ENCODE data around the gene EEF1AKMT3. TPM values are rescaled to one million over a fixed set of nuclear protein-coding genes. Genes with fewer than 3 reads are reported as not detected.

Gene EEF1AKMT3
- total and polyA plus RNA-seq, 2 experiments from 2014 or later = 1.3 to 5.3 TPM

DNA sequence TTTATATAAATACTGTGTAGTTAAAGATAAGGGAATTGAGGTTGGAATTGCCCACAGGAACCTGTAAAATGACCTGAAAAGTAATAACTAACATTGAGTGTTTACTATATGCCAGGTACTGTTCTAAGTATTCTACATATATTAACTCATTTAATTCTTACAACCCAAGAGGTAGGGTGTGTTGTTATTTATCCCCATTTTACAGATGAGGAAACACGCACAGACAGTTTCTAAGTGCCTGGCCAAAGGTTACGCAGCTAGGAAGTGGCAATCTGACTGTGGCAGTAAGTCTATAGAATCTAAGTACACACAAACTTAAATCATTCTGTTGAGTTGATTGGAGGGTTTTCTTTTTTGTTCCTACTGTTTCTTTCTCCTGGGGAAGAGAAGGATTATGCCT lies 28.6 kb upstream of the EEF1AKMT3 start:
- Mint-ChIP-seq H3K27me3 (ENCODE audit: insufficient read depth, low read depth, poor library complexity) (peaks cover 50% of the 10 kb centered on the region), H3K9me3 (no peaks in the 10 kb centered on the region; the same call in 1 of the 3 replicates), H3K4me1 (peaks cover 21% of the 10 kb centered on the region), H3K4me3 (peak overlapping the region; percentile 93), H3K36me3 (ENCODE audit: low read depth) (peaks cover 30% of the 10 kb centered on the region), H3K27ac (peak overlapping the region; percentile 99)
- Histone ChIP-seq H3K4me1 (ENCODE audit: insufficient read depth) (peaks cover 7% of the 10 kb centered on the region; the same call in 1 of the 2 replicates), H3K4me2 (no peak overlapping the region), H3K79me2 (replicated peaks; ENCODE audit: insufficient read depth) (no peaks in the 10 kb centered on the region), H3K36me3 (ENCODE audit: insufficient read depth) (peaks cover 19% of the 10 kb centered on the region), H3K27me3 (ENCODE audit: insufficient read depth) (peaks cover 52% of the 10 kb centered on the region), H3K4me3 (no peak overlapping the region), H4K20me1 (replicated peaks; ENCODE audit: insufficient read depth) (no peaks in the 10 kb centered on the region; the same call in 1 of the 2 replicates), H2AFZ (no peak overlapping the region), H3K9me2 (ENCODE audit: insufficient read depth) (no peaks in the 10 kb centered on the region), H3K27ac (ENCODE audit: low read depth) (peak overlapping the region; percentile 91; the same call in 1 of the 2 replicates), H3F3A (replicated peaks; ENCODE audit: low read depth) (peaks cover 30% of the 10 kb centered on the region)
- no peak for TF ChIP-seq JUNB (IDR thresholded peaks at IDR 0.05; ENCODE audit: unreplicated experiment)
- no peak for TF ChIP-seq ZNF331 (CRISPR knock-in tag; IDR thresholded peaks at IDR 0.05; ENCODE audit: low read depth)
- no peak for TF ChIP-seq NANOG (IDR thresholded peaks at IDR 0.05; ENCODE audit: borderline replicate concordance)
- TF ChIP-seq EZH2 (IDR thresholded peaks at IDR 0.05; ENCODE audit: low read depth, unreplicated experiment) = no peak
- TF ChIP-seq ZNF114 (CRISPR knock-in tag; IDR thresholded peaks at IDR 0.05) = no peak
- TF ChIP-seq, protein P1, sequence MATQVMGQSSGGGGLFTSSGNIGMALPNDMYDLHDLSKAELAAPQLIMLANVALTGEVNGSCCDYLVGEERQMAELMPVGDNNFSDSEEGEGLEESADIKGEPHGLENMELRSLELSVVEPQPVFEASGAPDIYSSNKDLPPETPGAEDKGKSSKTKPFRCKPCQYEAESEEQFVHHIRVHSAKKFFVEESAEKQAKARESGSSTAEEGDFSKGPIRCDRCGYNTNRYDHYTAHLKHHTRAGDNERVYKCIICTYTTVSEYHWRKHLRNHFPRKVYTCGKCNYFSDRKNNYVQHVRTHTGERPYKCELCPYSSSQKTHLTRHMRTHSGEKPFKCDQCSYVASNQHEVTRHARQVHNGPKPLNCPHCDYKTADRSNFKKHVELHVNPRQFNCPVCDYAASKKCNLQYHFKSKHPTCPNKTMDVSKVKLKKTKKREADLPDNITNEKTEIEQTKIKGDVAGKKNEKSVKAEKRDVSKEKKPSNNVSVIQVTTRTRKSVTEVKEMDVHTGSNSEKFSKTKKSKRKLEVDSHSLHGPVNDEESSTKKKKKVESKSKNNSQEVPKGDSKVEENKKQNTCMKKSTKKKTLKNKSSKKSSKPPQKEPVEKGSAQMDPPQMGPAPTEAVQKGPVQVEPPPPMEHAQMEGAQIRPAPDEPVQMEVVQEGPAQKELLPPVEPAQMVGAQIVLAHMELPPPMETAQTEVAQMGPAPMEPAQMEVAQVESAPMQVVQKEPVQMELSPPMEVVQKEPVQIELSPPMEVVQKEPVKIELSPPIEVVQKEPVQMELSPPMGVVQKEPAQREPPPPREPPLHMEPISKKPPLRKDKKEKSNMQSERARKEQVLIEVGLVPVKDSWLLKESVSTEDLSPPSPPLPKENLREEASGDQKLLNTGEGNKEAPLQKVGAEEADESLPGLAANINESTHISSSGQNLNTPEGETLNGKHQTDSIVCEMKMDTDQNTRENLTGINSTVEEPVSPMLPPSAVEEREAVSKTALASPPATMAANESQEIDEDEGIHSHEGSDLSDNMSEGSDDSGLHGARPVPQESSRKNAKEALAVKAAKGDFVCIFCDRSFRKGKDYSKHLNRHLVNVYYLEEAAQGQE (IDR thresholded peaks at IDR 0.05; ENCODE audit: unreplicated experiment) = no peak
- TF ChIP-seq CREB1 (CRISPR knock-in tag; IDR thresholded peaks at IDR 0.05; ENCODE audit: low read depth) = no peak
- TF ChIP-seq POLR2AphosphoS5 (IDR thresholded peaks at IDR 0.05; ENCODE audit: low read depth) = no peak
- no peak for TF ChIP-seq EZH2phosphoT487 (IDR thresholded peaks at IDR 0.05; ENCODE audit: unreplicated experiment)
- TF ChIP-seq, protein P2, sequence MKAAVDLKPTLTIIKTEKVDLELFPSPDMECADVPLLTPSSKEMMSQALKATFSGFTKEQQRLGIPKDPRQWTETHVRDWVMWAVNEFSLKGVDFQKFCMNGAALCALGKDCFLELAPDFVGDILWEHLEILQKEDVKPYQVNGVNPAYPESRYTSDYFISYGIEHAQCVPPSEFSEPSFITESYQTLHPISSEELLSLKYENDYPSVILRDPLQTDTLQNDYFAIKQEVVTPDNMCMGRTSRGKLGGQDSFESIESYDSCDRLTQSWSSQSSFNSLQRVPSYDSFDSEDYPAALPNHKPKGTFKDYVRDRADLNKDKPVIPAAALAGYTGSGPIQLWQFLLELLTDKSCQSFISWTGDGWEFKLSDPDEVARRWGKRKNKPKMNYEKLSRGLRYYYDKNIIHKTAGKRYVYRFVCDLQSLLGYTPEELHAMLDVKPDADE (IDR thresholded peaks at IDR 0.05) = no peak
- TF ChIP-seq STAT1 (IDR thresholded peaks at IDR 0.05; ENCODE audit: unreplicated experiment) = no peak
- TF ChIP-seq, protein P3, sequence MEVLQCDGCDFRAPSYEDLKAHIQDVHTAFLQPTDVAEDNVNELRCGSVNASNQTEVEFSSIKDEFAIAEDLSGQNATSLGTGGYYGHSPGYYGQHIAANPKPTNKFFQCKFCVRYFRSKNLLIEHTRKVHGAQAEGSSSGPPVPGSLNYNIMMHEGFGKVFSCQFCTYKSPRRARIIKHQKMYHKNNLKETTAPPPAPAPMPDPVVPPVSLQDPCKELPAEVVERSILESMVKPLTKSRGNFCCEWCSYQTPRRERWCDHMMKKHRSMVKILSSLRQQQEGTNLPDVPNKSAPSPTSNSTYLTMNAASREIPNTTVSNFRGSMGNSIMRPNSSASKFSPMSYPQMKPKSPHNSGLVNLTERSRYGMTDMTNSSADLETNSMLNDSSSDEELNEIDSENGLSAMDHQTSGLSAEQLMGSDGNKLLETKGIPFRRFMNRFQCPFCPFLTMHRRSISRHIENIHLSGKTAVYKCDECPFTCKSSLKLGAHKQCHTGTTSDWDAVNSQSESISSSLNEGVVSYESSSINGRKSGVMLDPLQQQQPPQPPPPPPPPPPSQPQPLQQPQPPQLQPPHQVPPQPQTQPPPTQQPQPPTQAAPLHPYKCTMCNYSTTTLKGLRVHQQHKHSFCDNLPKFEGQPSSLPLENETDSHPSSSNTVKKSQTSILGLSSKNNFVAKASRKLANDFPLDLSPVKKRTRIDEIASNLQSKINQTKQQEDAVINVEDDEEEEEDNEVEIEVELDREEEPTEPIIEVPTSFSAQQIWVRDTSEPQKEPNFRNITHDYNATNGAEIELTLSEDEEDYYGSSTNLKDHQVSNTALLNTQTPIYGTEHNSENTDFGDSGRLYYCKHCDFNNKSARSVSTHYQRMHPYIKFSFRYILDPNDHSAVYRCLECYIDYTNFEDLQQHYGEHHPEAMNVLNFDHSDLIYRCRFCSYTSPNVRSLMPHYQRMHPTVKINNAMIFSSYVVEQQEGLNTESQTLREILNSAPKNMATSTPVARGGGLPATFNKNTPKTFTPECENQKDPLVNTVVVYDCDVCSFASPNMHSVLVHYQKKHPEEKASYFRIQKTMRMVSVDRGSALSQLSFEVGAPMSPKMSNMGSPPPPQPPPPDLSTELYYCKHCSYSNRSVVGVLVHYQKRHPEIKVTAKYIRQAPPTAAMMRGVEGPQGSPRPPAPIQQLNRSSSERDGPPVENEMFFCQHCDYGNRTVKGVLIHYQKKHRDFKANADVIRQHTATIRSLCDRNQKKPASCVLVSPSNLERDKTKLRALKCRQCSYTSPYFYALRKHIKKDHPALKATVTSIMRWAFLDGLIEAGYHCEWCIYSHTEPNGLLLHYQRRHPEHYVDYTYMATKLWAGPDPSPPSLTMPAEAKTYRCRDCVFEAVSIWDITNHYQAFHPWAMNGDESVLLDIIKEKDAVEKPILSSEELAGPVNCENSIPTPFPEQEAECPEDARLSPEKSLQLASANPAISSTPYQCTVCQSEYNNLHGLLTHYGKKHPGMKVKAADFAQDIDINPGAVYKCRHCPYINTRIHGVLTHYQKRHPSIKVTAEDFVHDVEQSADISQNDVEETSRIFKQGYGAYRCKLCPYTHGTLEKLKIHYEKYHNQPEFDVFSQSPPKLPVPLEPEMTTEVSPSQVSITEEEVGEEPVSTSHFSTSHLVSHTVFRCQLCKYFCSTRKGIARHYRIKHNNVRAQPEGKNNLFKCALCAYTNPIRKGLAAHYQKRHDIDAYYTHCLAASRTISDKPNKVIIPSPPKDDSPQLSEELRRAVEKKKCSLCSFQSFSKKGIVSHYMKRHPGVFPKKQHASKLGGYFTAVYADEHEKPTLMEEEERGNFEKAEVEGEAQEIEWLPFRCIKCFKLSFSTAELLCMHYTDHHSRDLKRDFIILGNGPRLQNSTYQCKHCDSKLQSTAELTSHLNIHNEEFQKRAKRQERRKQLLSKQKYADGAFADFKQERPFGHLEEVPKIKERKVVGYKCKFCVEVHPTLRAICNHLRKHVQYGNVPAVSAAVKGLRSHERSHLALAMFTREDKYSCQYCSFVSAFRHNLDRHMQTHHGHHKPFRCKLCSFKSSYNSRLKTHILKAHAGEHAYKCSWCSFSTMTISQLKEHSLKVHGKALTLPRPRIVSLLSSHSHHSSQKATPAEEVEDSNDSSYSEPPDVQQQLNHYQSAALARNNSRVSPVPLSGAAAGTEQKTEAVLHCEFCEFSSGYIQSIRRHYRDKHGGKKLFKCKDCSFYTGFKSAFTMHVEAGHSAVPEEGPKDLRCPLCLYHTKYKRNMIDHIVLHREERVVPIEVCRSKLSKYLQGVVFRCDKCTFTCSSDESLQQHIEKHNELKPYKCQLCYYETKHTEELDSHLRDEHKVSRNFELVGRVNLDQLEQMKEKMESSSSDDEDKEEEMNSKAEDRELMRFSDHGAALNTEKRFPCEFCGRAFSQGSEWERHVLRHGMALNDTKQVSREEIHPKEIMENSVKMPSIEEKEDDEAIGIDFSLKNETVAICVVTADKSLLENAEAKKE (CRISPR knock-in tag; IDR thresholded peaks at IDR 0.05) = no peak
- TF ChIP-seq, protein P4, sequence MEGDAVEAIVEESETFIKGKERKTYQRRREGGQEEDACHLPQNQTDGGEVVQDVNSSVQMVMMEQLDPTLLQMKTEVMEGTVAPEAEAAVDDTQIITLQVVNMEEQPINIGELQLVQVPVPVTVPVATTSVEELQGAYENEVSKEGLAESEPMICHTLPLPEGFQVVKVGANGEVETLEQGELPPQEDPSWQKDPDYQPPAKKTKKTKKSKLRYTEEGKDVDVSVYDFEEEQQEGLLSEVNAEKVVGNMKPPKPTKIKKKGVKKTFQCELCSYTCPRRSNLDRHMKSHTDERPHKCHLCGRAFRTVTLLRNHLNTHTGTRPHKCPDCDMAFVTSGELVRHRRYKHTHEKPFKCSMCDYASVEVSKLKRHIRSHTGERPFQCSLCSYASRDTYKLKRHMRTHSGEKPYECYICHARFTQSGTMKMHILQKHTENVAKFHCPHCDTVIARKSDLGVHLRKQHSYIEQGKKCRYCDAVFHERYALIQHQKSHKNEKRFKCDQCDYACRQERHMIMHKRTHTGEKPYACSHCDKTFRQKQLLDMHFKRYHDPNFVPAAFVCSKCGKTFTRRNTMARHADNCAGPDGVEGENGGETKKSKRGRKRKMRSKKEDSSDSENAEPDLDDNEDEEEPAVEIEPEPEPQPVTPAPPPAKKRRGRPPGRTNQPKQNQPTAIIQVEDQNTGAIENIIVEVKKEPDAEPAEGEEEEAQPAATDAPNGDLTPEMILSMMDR (conservative IDR thresholded peaks at IDR 0.05; ENCODE audit: low read depth in 2 of 2) = no peak
- ATAC-seq (no peak), DNase-seq (ENCODE audit: low spot score) (no peak)
